GM20431 (cell line): ENCODE results near the gene STAT2.
"Not testable (repeated sequence)": the region's sequence is repeated elsewhere in the genome, so short reads cannot be mapped to it uniquely, and the experiment has no call there.

Experiments
- in situ Hi-C: fragments of 300-500 bp; cut with MseI, MboI; formaldehyde crosslinking; loops from one replicate; pipeline ENCODE4 v1.15.0; 2020; ENCODE audit warnings: low sequenced_read_pairs; ENCODE audit not compliant: unreplicated experiment

Gene STAT2

GRCh38 chr12:56332512-56333196 is 27.3 kb downstream of the STAT2 start:
- in situ Hi-C loops = no loop called here

GRCh38 chr12:56330936-56331490 is 28.9 kb downstream of the STAT2 start:
- in situ Hi-C loops = no loop called here

- in situ Hi-C loops = no loop called here
Observed at GRCh38 chr12:56326533-56326932, 33.4 kb downstream of the STAT2 start.

GRCh38 chr12:56326126-56326525 is 33.8 kb downstream of the STAT2 start:
- in situ Hi-C loops = no loop called here

- in situ Hi-C loops = no loop called here
Observed at GRCh38 chr12:56324206-56324605, 35.7 kb downstream of the STAT2 start.

- in situ Hi-C loops = not testable (repeated sequence)
Observed at GRCh38 chr12:56321610-56322009, 38.3 kb downstream of the STAT2 start.

- in situ Hi-C loops = no loop called here
Observed at GRCh38 chr12:56321027-56321426, 38.9 kb downstream of the STAT2 start.

- in situ Hi-C loops = no loop called here
Observed at GRCh38 chr12:56317675-56318074, 42.2 kb downstream of the STAT2 start.

- in situ Hi-C loops = no loop called here
Observed at GRCh38 chr12:56315622-56316473, 44.1 kb downstream of the STAT2 start, which contains the start of gene CNPY2. CNPY2 (minus strand) TSS chr12:56315988; CDS start chr12:56315217, 771 bp downstream.

- in situ Hi-C loops = no loop called here
Observed at GRCh38 chr12:56315249-56315621, 44.7 kb downstream of the STAT2 start.

GRCh38 chr12:56311003-56311402 is 48.9 kb downstream of the STAT2 start:
- in situ Hi-C loops = no loop called here

GRCh38 chr12:56308714-56309113 is 51.2 kb downstream of the STAT2 start:
- in situ Hi-C loops = no loop called here

- in situ Hi-C loops = no loop called here
Observed at GRCh38 chr12:56307221-56307965, 52.5 kb downstream of the STAT2 start.

GRCh38 chr12:56304872-56305590 is 54.9 kb downstream of the STAT2 start:
- in situ Hi-C loops = no loop called here

- in situ Hi-C loops = no loop called here
Observed at GRCh38 chr12:56304276-56304675, 55.6 kb downstream of the STAT2 start.

- in situ Hi-C loops = no loop called here
Observed at GRCh38 chr12:56300644-56301464, 59.1 kb downstream of the STAT2 start.

GRCh38 chr12:56299853-56300643 is 59.9 kb downstream of the STAT2 start, which contains the start of gene CS:
CS (minus strand) TSS chr12:56300330; CDS start chr12:56300201, 129 bp downstream.
- in situ Hi-C loops = no loop called here

- in situ Hi-C loops = no loop called here
Observed at GRCh38 chr12:56299308-56299852, 60.5 kb downstream of the STAT2 start.
